ELR (cell line): ENCODE results near the gene PDZD2.

Experiments
- DNase-seq: peaks from one replicate; pipeline ENCODE4 v3.0.0-alpha.2; 2015; ENCODE audit warnings: low read depth

PDZD2 gene

DNA sequence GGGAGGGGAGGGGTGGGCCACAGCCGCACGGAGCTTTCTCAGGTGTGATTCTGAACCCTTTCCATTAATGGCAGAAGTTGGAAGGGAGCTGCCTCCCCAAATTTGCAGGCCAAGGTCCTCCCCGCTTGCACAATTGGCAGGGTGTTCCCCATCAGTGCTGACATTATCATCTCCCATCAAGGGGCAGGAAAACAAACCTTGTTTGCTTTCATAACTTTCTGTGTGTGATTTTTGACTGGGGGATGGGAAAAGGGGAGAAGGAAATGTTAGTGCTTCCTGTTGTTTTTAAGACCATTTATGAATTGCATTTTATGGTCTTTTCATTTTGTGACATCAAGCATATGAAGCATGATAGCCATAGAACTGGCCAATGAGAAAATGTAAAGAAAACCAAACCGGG is 292.9 kb downstream of the PDZD2 start:
- DNase-seq, result no peak

GRCh38 chr5:31934156-31934555 is 295.2 kb downstream of the PDZD2 start:
- DNase-seq, result no peak

- DNase-seq, result peak; percentile 24
These were observed 296.8 kb downstream of the PDZD2 start for GRCh38 chr5:31935496-31936369.

- no peak for DNase-seq
These were observed 297.8 kb downstream of the PDZD2 start for GRCh38 chr5:31936683-31937082.

- no peak for DNase-seq
These were observed 298.3 kb downstream of the PDZD2 start for GRCh38 chr5:31937226-31937625.

GRCh38 chr5:31937703-31938102 is 298.8 kb downstream of the PDZD2 start:
- no peak for DNase-seq

GRCh38 chr5:31939151-31939550 is 300.2 kb downstream of the PDZD2 start:
- no peak for DNase-seq

- no peak for DNase-seq
These were observed 302.3 kb downstream of the PDZD2 start for GRCh38 chr5:31941151-31941755.

DNA sequence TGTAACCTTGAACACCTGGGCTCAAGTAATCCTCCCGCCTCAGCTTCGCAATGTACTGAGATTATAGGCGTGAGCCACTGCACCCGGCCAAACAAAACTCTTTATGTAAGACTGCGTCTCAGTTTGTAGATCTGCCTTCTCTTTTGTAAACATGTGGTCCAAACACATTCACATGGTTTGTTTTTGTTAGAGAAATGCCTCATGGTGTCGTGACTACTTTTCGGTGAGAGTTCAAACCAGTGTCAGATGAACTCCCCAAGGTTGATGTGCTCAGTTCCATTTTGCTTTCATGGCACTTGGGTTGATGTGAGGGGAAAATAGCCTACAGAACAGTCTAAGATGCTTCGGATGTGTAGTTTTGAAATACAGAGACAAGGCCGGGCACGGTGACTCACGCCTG is 303.6 kb downstream of the PDZD2 start:
- no peak for DNase-seq

GRCh38 chr5:31944684-31945445 is 305.9 kb downstream of the PDZD2 start:
- no peak for DNase-seq

DNA sequence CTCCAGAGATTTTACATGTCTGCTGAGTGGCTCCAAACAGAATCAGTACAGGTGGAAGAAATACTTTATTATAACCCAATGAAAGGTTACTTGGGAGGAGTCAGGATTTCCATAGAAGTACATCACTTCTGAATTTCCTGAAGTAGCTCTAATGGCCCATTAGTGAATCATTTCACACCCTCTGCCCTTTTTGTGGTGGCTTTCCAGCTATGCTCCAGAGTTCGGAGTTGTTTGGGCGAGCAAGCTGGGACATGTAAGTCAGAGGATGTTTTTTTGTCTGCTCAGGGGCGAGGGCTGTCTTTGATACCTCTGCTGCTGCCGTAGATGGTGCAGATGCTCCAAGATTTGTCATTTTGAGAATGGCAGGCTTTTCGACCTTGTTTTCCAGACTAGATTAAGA is 309.1 kb downstream of the PDZD2 start:
- DNase-seq, result no peak

- DNase-seq, result no peak
These were observed 313.1 kb downstream of the PDZD2 start for GRCh38 chr5:31952067-31952466.

DNA sequence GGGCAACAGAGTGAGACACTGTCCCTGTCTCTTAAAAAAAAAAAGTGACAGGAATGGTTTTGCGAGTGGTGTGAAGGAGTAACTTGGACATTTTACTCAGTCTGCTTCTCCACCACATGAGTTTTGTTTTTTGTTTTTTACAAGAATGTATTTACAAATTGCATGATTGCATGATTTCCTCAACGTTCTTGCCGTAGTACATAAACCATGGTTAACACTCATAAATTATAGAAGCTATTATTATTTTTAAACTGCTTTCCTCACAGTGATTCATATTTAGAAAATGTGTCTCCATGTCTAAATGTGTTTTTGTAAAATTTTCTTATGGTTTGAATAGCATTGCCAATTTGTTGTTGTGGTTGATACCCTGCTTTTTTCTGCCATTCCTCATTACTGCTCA is 315.2 kb downstream of the PDZD2 start:
- no peak for DNase-seq

- no peak for DNase-seq
These were observed 318.2 kb downstream of the PDZD2 start for GRCh38 chr5:31957151-31957550.

- DNase-seq, result no peak
These were observed 323.4 kb downstream of the PDZD2 start for GRCh38 chr5:31962351-31962751.

GRCh38 chr5:31962871-31963307 is 324.0 kb downstream of the PDZD2 start:
- DNase-seq, result peak; percentile 28

DNA sequence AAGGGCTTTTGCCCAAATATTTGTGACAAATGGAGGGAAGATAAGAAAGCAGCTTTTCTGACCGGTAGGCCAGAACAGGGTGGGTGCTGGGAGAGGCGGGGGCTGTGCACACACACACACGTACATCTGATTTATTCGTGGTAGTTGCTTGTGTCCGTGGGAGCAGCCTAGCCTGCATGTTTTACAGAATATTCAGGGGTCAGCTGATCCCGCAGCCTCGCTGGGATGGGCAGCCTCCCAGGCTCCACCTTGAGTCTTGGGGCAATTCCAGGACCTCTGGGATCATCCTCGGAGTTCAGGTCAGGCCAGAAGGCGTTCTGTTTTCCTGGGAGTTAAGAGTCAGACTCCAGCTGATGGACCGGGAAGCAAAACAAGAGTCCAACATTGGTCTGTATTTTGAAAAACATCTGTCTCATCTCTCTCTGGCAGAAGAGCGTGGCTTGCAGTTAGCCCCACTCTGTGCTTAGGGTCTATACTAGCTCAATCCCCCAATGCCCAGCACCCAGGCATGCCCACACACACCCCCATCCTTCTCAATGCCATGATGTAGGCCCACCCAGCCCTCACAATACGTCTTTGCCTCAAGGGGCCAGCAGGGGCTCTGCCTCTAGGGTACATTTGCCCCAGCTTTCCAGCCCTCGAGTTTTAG is 324.6 kb downstream of the PDZD2 start:
- DNase-seq, result no peak

DNA sequence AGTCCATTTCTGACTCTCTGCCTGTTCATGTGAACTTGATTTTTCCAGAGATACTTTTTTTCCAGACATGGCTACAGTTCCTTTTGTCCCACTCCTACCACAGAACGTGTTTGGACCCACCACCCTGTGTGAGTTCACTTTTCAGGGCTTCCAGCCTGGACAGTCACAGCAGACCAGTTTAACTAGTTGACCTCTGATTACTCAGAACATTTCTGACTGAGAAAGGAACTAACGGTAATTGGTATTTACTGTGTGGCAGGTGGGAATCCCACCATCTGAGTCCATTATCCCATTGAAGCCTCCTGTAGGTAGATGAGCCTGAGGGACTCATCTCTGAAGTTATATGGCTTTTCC is 325.1 kb downstream of the PDZD2 start:
- no peak for DNase-seq

- no peak for DNase-seq
These were observed 326.3 kb downstream of the PDZD2 start for GRCh38 chr5:31965227-31965626.

GRCh38 chr5:31966936-31967335 is 328.0 kb downstream of the PDZD2 start:
- no peak for DNase-seq

DNA sequence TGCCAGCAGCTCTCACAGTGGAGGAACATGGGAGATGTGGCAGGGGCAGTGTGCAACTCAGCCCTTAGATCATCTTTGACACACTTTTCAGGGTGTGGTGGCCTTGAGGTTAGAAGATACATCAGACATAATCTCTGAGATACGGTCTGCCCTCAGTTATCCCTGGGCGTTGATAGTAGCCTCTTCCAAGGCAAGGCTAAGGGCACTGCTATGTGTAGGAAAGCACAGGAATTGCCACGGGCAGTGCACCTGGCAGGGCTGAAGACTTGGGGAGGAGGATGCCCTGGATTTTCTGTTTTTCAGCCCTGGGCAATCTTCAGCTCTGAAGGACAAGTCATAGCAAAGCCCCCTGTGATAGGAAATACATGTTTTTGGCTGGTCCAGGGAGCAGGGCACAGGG is 328.5 kb downstream of the PDZD2 start:
- no peak for DNase-seq

GRCh38 chr5:31972558-31972957 is 333.6 kb downstream of the PDZD2 start:
- no peak for DNase-seq
